ENCODE results near the gene SEPTIN8.

The SEPTIN8 gene

GRCh38 chr5:132744659-132745058, 32.4 kb downstream of the SEPTIN8 start:
- no peak for DNase-seq (ENCODE audit: low read depth)
- no peak for TF ChIP-seq CTCF (IDR thresholded peaks at IDR 0.05; ENCODE audit: insufficient read depth, low read depth, low read length, missing control alignments)
- H3K4me3 ChIP-seq (ENCODE audit: low read depth, low read length) = no peak overlapping the region

DNA sequence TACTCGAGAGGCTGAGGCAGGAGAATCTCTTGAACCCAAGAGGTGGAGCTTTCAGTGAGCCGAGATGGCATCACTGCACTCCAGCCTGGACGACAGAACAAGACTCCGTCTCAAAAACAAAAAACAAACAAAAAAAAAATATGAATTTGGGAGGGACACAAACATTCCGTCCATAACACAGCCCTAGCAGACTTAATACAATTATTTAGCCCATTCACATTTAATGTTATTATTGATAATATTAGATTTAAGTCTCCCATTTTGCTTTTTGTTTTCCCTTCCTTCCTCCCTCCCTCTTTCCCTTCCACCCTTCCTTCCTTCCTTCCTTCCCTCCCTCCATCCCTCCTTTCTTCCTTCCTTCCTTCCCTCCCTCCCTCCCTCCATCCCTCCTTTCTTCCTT, 34.4 kb downstream of the SEPTIN8 start:
- DNase-seq (ENCODE audit: low read depth) = no peak
- H3K4me3 ChIP-seq (ENCODE audit: low read depth, low read length) = no peak overlapping the region
- TF ChIP-seq CTCF (IDR thresholded peaks at IDR 0.05; ENCODE audit: insufficient read depth, low read depth, low read length, missing control alignments) = no peak

GRCh38 chr5:132742158-132742557, 34.9 kb downstream of the SEPTIN8 start:
- no peak overlapping the region for H3K4me3 ChIP-seq (ENCODE audit: low read depth, low read length)
- no peak for TF ChIP-seq CTCF (IDR thresholded peaks at IDR 0.05; ENCODE audit: insufficient read depth, low read depth, low read length, missing control alignments)
- no peak for DNase-seq (ENCODE audit: low read depth)

- DNase-seq (ENCODE audit: low read depth) = no peak
- no peak overlapping the region for H3K4me3 ChIP-seq (ENCODE audit: low read depth, low read length)
- TF ChIP-seq CTCF (IDR thresholded peaks at IDR 0.05; ENCODE audit: insufficient read depth, low read depth, low read length, missing control alignments) = no peak
Measured at GRCh38 chr5:132739232-132739631, 37.8 kb downstream of the SEPTIN8 start.

DNA sequence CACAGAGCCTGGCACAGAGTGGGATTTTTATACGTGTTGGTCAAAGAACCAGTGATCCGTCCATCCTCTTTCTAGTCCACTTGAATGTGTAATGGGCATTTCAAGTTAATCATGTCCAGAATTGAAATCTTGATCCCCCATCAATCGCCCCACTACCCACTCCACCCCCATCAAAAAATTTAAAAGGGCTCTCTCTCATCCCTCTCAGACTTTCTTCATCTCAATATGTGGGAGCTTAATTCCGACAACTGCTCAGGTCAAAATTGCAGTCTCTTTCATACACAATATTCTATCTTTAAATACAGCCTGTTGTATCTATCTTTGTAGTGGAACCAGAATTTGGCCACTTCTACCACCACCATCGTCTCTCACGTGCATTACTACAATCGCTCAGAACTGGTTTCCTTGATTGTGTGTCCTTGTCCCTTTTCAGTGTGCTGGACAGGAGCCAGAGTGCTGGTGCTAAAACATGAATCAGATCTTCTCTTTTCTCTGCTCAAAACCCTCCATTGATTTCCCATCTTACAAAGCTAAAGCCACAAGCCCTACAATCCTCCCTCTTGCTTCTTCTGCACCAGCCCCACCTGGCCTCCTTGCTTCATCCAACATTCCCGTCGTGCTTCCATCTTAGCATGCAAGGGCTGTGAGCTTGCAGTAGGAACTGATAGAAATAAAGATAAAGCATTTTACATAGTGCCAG, 38.9 kb downstream of the SEPTIN8 start:
- no peak for TF ChIP-seq CTCF (IDR thresholded peaks at IDR 0.05; ENCODE audit: insufficient read depth, low read depth, low read length, missing control alignments)
- DNase-seq (ENCODE audit: low read depth) = no peak
- peak overlapping the region; percentile 91 for H3K4me3 ChIP-seq (ENCODE audit: low read depth, low read length)

DNA sequence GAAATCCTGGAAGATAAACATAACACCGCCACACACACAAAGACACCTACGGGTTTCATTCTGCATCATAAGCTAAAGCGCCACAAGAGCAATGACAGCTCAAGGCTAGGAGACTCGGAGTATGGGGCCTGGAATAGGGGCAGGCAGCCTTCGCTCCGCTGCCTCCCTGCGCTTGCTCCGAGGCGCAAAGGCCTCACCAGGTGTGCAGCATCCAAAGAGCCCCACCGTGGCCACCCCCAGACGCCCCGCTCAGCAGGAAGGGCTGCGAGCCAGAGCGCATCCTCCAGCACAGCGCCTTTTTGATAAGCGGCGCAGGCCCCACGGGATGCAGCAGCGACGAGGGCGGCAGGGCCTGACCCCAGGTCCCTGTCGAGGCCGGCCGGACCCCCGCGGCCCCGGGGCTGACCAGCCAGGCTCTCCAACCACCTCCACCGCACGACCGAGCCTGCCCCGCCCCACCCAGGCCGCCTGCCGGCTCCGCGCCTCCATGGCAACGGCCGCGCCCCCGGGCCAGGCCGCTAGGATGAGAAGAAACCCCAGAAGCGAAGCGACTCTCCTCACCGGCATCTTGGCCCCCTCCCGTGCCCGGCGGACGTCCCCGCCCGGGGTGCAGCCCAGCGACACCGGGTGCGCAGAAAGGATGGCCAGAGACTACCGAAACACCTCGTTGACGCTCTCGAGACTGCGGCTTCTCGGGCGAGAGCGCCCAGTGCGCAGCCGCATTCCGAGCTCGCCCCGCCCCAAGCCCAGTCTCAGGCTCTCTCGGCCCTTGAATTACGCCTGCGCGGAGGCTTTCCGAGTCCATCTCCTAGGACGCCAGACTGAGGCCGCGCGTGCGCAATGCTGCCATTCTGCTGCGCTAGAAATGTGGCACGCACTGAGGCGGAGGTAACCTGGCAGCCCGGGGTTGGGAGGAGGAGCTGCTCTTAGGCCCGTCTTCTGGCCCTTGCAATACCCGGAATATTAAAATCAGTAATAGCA, 39.9 kb downstream of the SEPTIN8 start, which contains the start of gene KIF3A:
Gene KIF3A (minus strand): TSS at position 694 of the 981 bp plus-strand sequence. CDS start 127 bp downstream, at position 567.
- DNase-seq (ENCODE audit: low read depth) = peak; percentile 99
- TF ChIP-seq CTCF (IDR thresholded peaks at IDR 0.05; ENCODE audit: insufficient read depth, low read depth, low read length, missing control alignments) = peak; percentile 0

More for the DNA sequence above, 39.9 kb downstream of the SEPTIN8 start, which contains the start of gene KIF3A:
- H3K4me3 ChIP-seq (ENCODE audit: low read depth, low read length) = peak within 1 kb of the TSS; percentile 91
